DOHH2 (cell line): ENCODE data around the gene COPZ2.

Experiments
- H3F3A ChIP-seq: fragments of 200-600 bp; sonication (generic), shearing (Covaris generic); 2 replicates; pipeline ENCODE4 v1.6.0; 2016; ENCODE audit warnings: antibody characterized with exemption, mild to moderate bottlenecking; ENCODE audit not compliant: control insufficient read depth, insufficient read depth
- H3K27ac ChIP-seq: fragments of 200-600 bp; sonication (generic); 2 replicates; pipeline ENCODE4 v1.5.1; 2014; ENCODE audit warnings: low read depth, mild to moderate bottlenecking, low read length, moderate library complexity
- H3K27me3 ChIP-seq: fragments of 200-600 bp; sonication (generic); 2 replicates; pipeline ENCODE4 v1.6.1; 2014; ENCODE audit warnings: mild to moderate bottlenecking, low read length, mixed read lengths; ENCODE audit not compliant: control insufficient read depth
- H3K36me3 ChIP-seq: fragments of 200-600 bp; sonication (generic); 2 replicates; pipeline ENCODE4 v1.6.1; 2014; ENCODE audit warnings: mild to moderate bottlenecking, low read length, moderate library complexity, mixed read lengths; ENCODE audit not compliant: control insufficient read depth
- H3K4me1 ChIP-seq: fragments of 200-600 bp; sonication (generic); 2 replicates; pipeline ENCODE4 v1.6.1; 2014; ENCODE audit warnings: mild to moderate bottlenecking, low read length, mixed read lengths; ENCODE audit not compliant: control insufficient read depth
- H3K4me2 ChIP-seq: fragments of 200-600 bp; sonication (generic); 2 replicates; pipeline ENCODE4 v1.6.0; 2014; ENCODE audit warnings: mild to moderate bottlenecking, low read length, moderate library complexity
- H3K4me3 ChIP-seq: fragments of 200-600 bp; sonication (generic); 2 replicates; pipeline ENCODE4 v1.5.1; 2014; ENCODE audit warnings: mild to moderate bottlenecking, low read length, mixed read lengths
- H3K79me2 ChIP-seq: fragments of 200-600 bp; sonication (generic); 2 replicates; pipeline ENCODE4 v1.6.1; 2014; ENCODE audit warnings: mild to moderate bottlenecking, low read length, mixed read lengths; ENCODE audit not compliant: control insufficient read depth
- H3K9me2 ChIP-seq: fragments of 200-600 bp; sonication (generic); replicated peaks from 2 replicates; pipeline ENCODE4 v1.6.1; 2014; ENCODE audit warnings: mild to moderate bottlenecking, low read length, mixed read lengths; ENCODE audit not compliant: control insufficient read depth
- H3K9me3 ChIP-seq: fragments of 200-600 bp; sonication (generic); 2 replicates; pipeline ENCODE4 v1.6.1; 2014; ENCODE audit warnings: antibody characterized with exemption, low read length, mixed read lengths; ENCODE audit not compliant: control insufficient read depth, insufficient read depth
- H4K20me1 ChIP-seq: fragments of 200-600 bp; sonication (generic); 2 replicates; pipeline ENCODE4 v1.6.0; 2014; ENCODE audit warnings: low read depth, mild to moderate bottlenecking, antibody characterized with exemption, low read length, moderate library complexity; ENCODE audit not compliant: control insufficient read depth, insufficient read depth
- CTCF ChIP-seq: fragments of 200-600 bp; sonication (generic); IDR thresholded peaks from one replicate; pipeline ENCODE4 v1.5.1; 2014; ENCODE audit warnings: antibody characterized with exemption, mild to moderate bottlenecking, low read depth, low read length; ENCODE audit not compliant: poor library complexity, severe bottlenecking
- EZH2phosphoT487 ChIP-seq: fragments of 200-600 bp; sonication (generic); IDR thresholded peaks from 2 replicates; pipeline ENCODE4 v1.6.1; 2017; ENCODE audit warnings: borderline replicate concordance, mild to moderate bottlenecking, antibody characterized with exemption, low read length, moderate library complexity, mixed read lengths

Gene COPZ2

DNA sequence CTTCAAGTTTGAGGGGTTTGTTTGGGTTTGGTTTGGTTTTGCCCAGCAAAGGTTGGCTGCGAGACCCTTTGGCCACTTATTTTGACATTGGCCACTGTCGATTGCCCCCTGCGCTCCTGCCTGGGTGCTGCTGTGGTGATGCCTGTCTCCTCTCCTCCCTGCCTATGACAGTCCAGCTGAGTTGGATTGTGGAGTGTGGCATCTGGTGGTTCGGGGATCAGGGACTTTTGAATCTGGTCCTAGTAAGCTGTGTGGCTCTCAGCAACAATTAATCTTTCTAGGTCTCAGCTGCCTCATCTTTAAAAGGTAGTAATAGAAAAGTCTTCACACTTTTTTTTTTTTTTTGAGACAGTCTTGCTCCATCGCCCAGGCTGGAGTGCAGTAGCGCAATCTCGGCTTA is 39.6 kb downstream of the COPZ2 start:
- Histone ChIP-seq H3K4me2 (no peak overlapping the region), H3K9me3 (no peaks in the 10 kb centered on the region), H3K9me2 (no peaks in the 10 kb centered on the region), H3K4me3 (no peak overlapping the region), H3K36me3 (no peaks in the 10 kb centered on the region), H3K79me2 (no peaks in the 10 kb centered on the region), H3K27me3 (peaks cover 23% of the 10 kb centered on the region), H4K20me1 (no peaks in the 10 kb centered on the region), H3K4me1 (peaks cover 9% of the 10 kb centered on the region), H3K27ac (no peak overlapping the region), H3F3A (no peaks in the 10 kb centered on the region)
- no peak for TF ChIP-seq EZH2phosphoT487
- TF ChIP-seq CTCF = no peak

GRCh38 chr17:47997586-47997985 is 40.0 kb downstream of the COPZ2 start:
- peaks cover 18% of the 10 kb centered on the region for H3K27me3 ChIP-seq
- no peak overlapping the region for H3K4me3 ChIP-seq
- no peaks in the 10 kb centered on the region for H3K79me2 ChIP-seq
- no peaks in the 10 kb centered on the region for H3K9me2 ChIP-seq
- TF ChIP-seq EZH2phosphoT487 (no peak), CTCF (no peak)
- peaks cover 5% of the 10 kb centered on the region for H3K4me1 ChIP-seq
- H3K36me3 ChIP-seq = no peaks in the 10 kb centered on the region
- H3K9me3 ChIP-seq = no peaks in the 10 kb centered on the region
- H4K20me1 ChIP-seq = no peaks in the 10 kb centered on the region
- H3K27ac ChIP-seq = no peak overlapping the region
- H3F3A ChIP-seq = no peaks in the 10 kb centered on the region
- no peak overlapping the region for H3K4me2 ChIP-seq

DNA sequence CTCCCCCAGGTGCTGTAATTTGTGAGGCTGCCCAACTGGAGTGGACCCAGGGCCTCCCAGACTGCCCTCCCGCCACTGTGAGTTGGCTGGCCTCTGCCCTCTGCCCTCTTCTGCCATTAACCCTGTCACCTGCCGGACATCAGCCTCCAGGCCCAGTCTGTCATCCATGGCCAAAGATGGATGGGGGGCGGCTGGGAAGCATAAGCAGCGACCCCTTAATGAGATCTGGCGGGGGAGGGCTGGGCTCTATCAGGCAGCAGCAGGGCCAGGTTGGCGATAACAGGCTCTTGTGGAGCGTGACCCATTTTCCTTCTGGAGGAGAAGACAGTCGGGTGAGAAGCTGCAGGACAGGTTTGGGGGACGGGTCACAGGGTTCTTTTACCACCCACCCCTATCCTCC is 41.4 kb downstream of the COPZ2 start:
- no peak for TF ChIP-seq EZH2phosphoT487
- no peak overlapping the region for H3K4me3 ChIP-seq

DNA sequence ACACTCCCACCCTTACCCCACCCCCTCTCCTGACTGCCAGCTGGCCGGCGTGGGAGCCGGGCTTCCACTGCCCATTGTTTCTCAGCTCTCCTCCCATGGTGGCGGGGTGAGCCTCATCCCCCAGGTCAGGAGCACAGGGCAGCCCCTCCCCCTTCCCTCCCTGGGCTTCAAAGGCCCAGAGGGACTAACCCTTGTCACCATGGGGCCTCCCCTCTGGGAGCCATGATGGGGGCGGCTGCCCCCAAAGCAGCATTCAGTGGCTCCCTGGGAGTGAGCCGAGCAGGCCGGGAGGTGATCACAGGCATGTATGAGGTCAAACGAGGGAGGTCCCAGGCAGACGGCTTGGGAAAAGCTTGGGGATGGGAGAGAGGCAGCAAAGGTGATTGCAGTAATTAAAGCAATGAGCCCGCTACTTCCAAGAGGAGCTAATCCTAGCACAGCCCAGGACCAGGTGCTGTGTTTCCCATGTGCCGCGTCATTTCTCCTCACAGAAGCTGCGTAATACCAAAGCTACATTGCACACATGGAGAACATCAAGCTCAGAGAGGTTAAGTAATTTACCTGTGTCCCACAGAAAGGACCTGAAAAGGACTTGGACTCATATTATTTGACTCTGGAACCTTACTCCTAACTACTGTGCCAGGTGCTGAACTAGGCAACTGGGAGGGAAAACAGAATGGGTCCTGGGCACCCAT is 42.2 kb downstream of the COPZ2 start:
- Histone ChIP-seq H3K4me1 (no peaks in the 10 kb centered on the region), H3K4me3 (no peak overlapping the region), H4K20me1 (no peaks in the 10 kb centered on the region), H3K36me3 (no peaks in the 10 kb centered on the region), H3K9me3 (no peaks in the 10 kb centered on the region), H3K27me3 (peaks cover 15% of the 10 kb centered on the region), H3K9me2 (no peaks in the 10 kb centered on the region), H3K4me2 (no peak overlapping the region), H3K27ac (no peak overlapping the region), H3K79me2 (no peaks in the 10 kb centered on the region), H3F3A (no peaks in the 10 kb centered on the region)
- no peak for TF ChIP-seq CTCF
- TF ChIP-seq EZH2phosphoT487 = no peak

More for the DNA sequence above, 41.4 kb downstream of the COPZ2 start:
- no peaks in the 10 kb centered on the region for H3K36me3 ChIP-seq
- no peak overlapping the region for H3K4me2 ChIP-seq
- H3K27me3 ChIP-seq = peaks cover 15% of the 10 kb centered on the region
- no peaks in the 10 kb centered on the region for H3K9me3 ChIP-seq
- H3K4me1 ChIP-seq = no peaks in the 10 kb centered on the region
- no peaks in the 10 kb centered on the region for H4K20me1 ChIP-seq
- no peaks in the 10 kb centered on the region for H3F3A ChIP-seq
- H3K9me2 ChIP-seq = no peaks in the 10 kb centered on the region
- H3K79me2 ChIP-seq = no peaks in the 10 kb centered on the region
- H3K27ac ChIP-seq = no peak overlapping the region
